ENCODE results near the gene NFKBIL1.

DNA sequence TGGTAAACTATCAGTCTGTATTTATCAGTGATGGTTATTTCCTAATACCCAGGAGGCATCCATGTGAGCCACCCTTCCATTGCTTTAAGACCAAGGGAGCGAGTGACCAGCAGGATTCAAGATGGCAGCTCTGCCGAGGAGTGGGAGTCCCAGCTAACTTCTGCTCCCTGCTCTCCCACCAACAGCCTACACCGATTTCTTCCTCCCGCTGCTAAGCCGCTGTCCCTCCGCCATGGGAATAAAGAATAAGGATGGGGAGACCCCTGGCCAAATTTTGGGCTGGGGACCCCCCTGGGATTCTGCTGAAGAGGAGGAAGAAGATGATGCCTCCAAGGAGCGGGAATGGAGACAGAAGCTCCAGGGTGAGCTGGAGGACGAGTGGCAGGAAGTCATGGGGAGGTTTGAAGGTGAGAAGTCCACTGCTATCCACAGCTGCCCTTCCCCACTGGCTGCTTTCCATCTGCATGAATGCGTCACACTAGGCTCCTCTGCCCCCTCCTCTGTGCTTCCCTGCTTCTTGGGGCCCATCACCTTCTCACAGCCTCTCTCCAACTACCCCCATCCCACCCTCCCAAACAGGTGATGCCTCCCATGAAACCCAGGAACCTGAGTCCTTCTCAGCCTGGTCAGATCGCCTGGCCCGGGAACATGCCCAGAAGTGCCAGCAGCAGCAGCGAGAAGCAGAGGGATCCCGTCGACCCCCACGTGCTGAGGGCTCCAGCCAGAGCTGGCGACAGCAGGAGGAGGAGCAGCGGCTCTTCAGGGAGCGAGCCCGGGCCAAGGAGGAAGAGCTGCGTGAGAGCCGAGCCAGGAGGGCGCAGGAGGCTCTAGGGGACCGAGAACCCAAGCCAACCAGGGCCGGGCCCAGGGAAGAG lies 10.3 kb downstream of the NFKBIL1 start:
- TF ChIP-seq ZNF384 (IDR thresholded peaks at IDR 0.05), result no peak
- TF ChIP-seq L3MBTL2 (conservative IDR thresholded peaks at IDR 0.05), result no peak
